ENCODE results near the gene CFAP251. TPM values are rescaled to one million over a fixed set of nuclear protein-coding genes. Genes with fewer than 3 reads are reported as not detected.
"Not testable (repeated sequence)": the region's sequence is repeated elsewhere in the genome, so short reads cannot be mapped to it uniquely, and the experiment has no call there.

Gene CFAP251
- total RNA-seq, 2 donors from 2014 or later = 3.6 to 7.0 TPM

DNA sequence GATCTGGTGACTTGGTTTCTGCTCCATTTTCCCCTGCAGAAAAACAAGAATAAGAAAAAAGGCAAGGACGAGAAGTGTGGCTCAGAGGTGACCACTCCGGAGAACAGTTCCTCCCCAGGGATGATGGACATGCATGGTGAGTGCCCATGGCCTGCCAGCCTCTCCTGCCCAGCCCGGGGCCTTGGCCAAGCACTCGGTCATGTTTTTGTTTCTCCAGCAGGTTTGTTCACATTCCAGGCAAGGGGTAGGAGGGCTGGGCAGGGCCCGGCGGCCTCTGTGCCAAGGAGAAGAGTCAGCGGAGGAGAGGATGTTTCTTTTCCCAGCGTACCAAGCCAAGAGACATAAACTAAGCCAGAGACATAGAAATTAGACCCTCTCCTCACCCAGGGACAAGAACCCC, 116.9 kb downstream of the CFAP251 start:
- Histone ChIP-seq H3K9me3 (no peaks in the 10 kb centered on the region), H3K4me3 (no peak overlapping the region), H3K4me1 (peaks cover 38% of the 10 kb centered on the region), H3K27me3 (no peaks in the 10 kb centered on the region), H3K27ac (peak overlapping the region; percentile 34 to 67 (median 50)), H3K36me3 (replicated peaks in 1 of 2; ENCODE audit: insufficient read depth in 1 of 2, low read depth in 2 of 2) (no peaks in the 10 kb centered on the region)
- WGBS, 2 donors = 55 to 61% methylated on average over 6 to 8 of the region's 8 CpGs
- peak; percentile 79 for ATAC-seq
- DNase-seq = peak; percentile 48 to 76 (median 63)
- TF ChIP-seq, protein P1, sequence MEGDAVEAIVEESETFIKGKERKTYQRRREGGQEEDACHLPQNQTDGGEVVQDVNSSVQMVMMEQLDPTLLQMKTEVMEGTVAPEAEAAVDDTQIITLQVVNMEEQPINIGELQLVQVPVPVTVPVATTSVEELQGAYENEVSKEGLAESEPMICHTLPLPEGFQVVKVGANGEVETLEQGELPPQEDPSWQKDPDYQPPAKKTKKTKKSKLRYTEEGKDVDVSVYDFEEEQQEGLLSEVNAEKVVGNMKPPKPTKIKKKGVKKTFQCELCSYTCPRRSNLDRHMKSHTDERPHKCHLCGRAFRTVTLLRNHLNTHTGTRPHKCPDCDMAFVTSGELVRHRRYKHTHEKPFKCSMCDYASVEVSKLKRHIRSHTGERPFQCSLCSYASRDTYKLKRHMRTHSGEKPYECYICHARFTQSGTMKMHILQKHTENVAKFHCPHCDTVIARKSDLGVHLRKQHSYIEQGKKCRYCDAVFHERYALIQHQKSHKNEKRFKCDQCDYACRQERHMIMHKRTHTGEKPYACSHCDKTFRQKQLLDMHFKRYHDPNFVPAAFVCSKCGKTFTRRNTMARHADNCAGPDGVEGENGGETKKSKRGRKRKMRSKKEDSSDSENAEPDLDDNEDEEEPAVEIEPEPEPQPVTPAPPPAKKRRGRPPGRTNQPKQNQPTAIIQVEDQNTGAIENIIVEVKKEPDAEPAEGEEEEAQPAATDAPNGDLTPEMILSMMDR (IDR thresholded peaks at IDR 0.05) = no peak
- TF ChIP-seq POLR2A (IDR thresholded peaks at IDR 0.05) = no peak
- intact Hi-C loops (cut with DNase I) = no loop called here

GRCh38 chr12:122036153-122036552, 117.8 kb downstream of the CFAP251 start:
- Histone ChIP-seq H3K4me3 (no peak overlapping the region), H3K4me1 (peaks cover 42% of the 10 kb centered on the region), H3K9me3 (no peaks in the 10 kb centered on the region), H3K27ac (peak overlapping the region in 2 of 4 donors; percentile 60 to 67), H3K36me3 (replicated peaks in 1 of 2; ENCODE audit: insufficient read depth in 1 of 2, low read depth in 2 of 2) (no peaks in the 10 kb centered on the region), H3K27me3 (no peaks in the 10 kb centered on the region)
- 87 to 89% methylated on average over 6 of the region's 6 CpGs for WGBS, 2 donors
- no peak for TF ChIP-seq POLR2A (IDR thresholded peaks at IDR 0.05)
- TF ChIP-seq, protein P1 (IDR thresholded peaks at IDR 0.05) = no peak
- intact Hi-C loops (cut with DNase I) = no loop called here
- no peak for ATAC-seq
- DNase-seq = no peak

DNA sequence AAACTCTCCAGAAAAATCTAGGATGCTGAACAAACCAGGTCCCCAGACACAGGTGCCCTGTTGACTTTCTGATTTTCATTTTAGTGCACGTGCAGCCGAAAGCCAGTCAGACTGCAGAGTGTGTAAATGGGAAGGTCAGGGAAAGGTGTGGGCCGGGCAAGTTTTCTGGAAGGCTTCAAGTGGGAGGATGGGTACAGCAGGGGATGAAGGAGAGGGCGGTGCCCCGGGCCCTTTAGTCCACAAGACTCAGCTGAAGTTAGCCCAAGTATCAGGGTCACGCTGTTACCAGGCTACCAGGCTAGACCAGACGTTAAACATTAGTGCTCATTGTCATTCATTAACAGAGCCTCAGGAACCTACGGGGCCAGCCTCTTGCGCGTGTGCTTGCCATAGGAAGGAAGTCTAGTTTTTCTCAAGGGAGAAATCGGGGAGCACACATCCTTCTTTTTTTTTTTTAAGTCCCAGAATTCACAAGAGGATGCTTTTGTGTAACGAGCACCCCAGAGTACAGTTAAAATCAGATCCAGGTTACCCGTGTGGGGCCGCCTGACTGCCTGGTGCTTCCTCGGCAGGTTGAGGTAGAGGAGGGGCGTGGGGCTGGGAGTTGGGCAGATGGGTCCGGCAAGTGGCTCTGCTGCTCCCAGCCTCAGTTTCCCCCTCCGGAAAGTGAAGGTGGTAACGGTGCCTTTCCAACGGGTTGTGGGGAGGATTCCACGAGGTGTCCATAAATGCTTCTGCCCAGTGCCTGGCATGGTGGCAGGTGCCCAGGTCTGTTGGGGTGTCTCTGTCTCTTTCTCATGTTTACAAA, 122.4 kb downstream of the CFAP251 start:
- no peak for TF ChIP-seq POLR2A (IDR thresholded peaks at IDR 0.05)
- TF ChIP-seq, protein P1 (IDR thresholded peaks at IDR 0.05) = no peak
- 59 to 61% methylated on average over 19 to 21 of the region's 21 CpGs for WGBS, 2 donors
- DNase-seq (peak in 2 of 4 donors; percentile 64 to 73), ATAC-seq (peak; percentile 87)
- H3K36me3 ChIP-seq (replicated peaks in 1 of 2; ENCODE audit: insufficient read depth in 1 of 2, low read depth in 2 of 2) = peaks cover 0 to 9% of the 10 kb centered on the region in 2 donors
- no peaks in the 10 kb centered on the region for H3K27me3 ChIP-seq
- intact Hi-C loops (cut with DNase I) = no loop called here
- H3K27ac ChIP-seq = peak overlapping the region in 3 of 4 donors; percentile 35 to 58 (median 56)
- H3K9me3 ChIP-seq = no peaks in the 10 kb centered on the region
- peaks cover 29% of the 10 kb centered on the region for H3K4me1 ChIP-seq
- no peak overlapping the region for H3K4me3 ChIP-seq

DNA sequence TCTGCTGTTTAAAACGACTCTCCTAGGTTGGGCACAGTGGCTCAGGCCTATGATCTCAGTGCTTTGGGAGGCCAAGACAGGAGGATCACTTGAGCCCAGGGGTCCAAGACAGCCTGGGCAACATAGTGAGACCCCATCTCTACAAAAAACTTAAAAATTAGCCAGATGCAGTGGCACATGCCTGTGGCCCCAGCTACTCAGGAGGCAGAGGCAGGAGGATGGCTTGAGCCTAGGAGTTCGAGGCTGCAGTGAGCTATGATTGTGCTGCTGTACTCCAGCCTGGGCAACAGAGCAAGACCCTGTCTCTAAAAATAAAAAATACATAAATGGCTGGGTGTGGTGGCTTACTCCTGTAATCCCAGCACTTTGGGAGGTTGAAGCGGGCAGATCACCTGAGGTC, 123.1 kb downstream of the CFAP251 start:
- WGBS, 2 donors = 100% methylated on average over 2 to 3 of the region's 3 CpGs
- ATAC-seq; H3K36me3 ChIP-seq (replicated peaks in 1 of 2; ENCODE audit: insufficient read depth in 1 of 2, low read depth in 2 of 2); intact Hi-C loops (cut with DNase I); DNase-seq; H3K27me3 ChIP-seq; H3K9me3 ChIP-seq; H3K4me3 ChIP-seq: not testable (repeated sequence)
- Histone ChIP-seq H3K27ac (peak overlapping the region in 3 of 4 donors; percentile 35 to 58 (median 56)), H3K4me1 (peaks cover 24% of the 10 kb centered on the region)

GRCh38 chr12:122042910-122043309, 124.5 kb downstream of the CFAP251 start:
- ATAC-seq (no peak), DNase-seq (no peak)
- 80 to 82% methylated on average over 11 of the region's 11 CpGs for WGBS, 2 donors
- Histone ChIP-seq H3K36me3 (replicated peaks in 1 of 2; ENCODE audit: insufficient read depth in 1 of 2, low read depth in 2 of 2) (peaks cover 6 to 9% of the 10 kb centered on the region in 2 donors), H3K9me3 (no peaks in the 10 kb centered on the region), H3K27ac (no peak overlapping the region), H3K4me3 (no peak overlapping the region), H3K4me1 (peaks cover 24% of the 10 kb centered on the region), H3K27me3 (no peaks in the 10 kb centered on the region)
- intact Hi-C loops (cut with DNase I) = no loop called here
- TF ChIP-seq POLR2A (IDR thresholded peaks at IDR 0.05) = no peak
- TF ChIP-seq, protein P1 (IDR thresholded peaks at IDR 0.05) = no peak
